HG03060 (cell line): ENCODE measurements around the gene PLXNA4.

Source experiments
- ATAC-seq: cut with Tn5 transposase; IDR thresholded peaks from one replicate; pipeline ENCODE4 v1.9.1; 2021; ENCODE audit warnings: low read depth, moderate number of reproducible peaks; ENCODE audit not compliant: unreplicated experiment

The PLXNA4 gene

GRCh38 chr7:132373041-132373440, 203.2 kb downstream of the PLXNA4 start:
- ATAC-seq, result no peak

DNA sequence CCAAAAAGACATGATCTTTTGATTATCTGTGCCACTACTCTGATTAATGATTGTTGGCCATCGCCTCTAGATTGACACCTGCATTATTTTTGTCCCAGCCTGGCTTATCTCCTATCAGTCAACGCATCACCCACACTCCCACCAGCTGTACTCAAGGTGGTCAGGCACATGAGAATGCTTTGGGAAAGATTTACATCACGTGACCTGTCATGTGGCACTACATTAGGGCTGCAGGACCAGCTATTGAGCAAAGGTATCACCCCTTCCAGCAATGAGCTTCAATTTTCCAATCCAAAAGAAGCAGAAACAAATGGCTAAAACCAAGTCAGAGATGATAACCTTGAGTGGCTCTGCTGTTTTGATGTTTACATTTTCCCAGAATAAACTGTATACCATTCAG, 204.3 kb downstream of the PLXNA4 start:
- no peak for ATAC-seq

DNA sequence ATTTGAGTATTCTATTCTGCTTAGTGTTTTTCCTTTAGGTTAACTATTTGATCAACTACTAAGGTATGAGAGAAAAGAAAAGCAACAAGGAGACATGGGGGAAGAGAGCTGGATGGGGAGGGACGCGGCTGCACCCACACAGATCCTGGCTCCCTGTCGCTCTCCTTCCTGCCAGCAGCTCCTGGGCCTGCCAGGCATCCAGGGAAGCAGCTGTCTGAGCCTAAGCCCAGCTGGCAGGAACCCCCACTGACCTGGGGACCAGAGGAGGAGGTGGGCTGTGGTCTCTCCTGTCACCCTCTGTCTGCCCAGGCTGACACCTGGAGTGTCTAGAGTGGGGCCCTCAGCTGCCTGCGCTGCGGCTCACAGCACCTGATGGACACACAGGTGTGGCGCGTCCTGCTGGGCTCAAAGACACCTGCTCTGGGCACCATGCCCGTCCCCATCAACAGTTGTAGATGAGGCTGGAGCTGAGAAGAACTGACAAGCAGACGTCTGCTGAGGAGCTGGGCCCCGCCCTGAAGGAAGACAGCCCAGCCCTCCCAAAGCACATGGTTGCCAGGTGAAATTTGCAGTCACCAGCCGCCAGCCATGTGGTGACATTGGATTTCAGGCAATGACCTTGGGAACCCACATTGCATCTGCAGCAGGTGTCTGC, 207.9 kb downstream of the PLXNA4 start:
- no peak for ATAC-seq

- no peak for ATAC-seq
Measured at GRCh38 chr7:132367795-132368194, 208.5 kb downstream of the PLXNA4 start.

- ATAC-seq, result no peak
Measured at GRCh38 chr7:132367004-132367403, 209.3 kb downstream of the PLXNA4 start.

GRCh38 chr7:132364226-132364625, 212.0 kb downstream of the PLXNA4 start:
- no peak for ATAC-seq

DNA sequence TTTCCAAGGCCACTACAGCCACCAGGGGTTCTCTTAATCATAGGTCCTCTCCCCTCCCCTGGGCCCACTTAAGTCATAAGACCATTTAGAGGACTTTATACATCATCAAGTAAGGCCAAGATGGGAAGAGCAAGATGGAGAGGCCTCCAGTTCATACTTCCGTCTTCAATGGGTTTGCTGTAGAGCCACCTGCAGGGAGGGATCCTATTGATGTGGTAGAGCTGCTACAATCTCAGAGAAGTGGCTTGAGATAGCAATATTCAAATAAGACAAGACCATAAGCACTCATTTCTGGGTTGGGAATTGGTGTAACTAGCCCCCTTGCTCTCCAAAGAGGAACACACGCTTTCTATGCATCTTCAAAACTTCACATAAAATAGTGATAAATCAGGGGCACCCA, 214.2 kb downstream of the PLXNA4 start:
- ATAC-seq, result no peak

DNA sequence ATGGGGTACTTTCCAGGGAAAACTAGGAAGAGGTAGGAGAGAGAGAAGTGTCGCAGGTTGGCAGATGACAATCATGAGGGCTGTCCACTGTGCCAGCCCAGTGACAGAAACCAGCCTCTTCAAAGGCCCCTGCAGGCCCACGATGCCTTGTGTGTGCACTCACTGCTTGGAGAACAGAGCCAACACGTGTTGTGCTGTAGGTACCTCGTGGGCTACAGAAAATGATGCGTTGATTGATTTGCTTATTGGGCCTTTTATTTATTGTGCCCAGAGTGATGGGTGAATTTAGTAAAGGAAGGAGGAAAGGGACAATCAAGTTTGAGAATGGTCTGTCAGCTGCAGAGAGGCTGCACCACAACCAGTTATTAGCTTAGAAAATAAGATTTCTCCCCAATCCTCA, 215.1 kb downstream of the PLXNA4 start:
- ATAC-seq, result no peak

DNA sequence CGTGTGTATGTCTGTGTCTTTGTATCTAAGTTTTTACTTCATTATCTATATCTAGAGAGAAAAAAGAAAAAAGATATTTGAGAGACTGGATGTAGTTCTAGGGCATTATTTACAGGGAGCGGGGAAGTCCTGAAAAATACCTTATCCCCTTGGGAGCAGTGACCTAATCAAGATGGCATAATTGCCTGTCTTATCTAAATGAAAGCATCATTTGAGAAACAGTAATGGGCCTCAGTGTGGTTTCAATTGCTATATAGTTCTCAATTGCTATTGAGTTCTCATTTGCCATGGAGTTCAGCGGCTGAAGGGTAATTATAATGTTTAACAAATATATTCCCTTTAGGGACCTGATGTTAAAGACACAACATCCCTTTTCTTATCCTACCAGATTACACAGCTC, 216.5 kb downstream of the PLXNA4 start:
- ATAC-seq, result no peak

GRCh38 chr7:132355048-132355447, 221.2 kb downstream of the PLXNA4 start:
- ATAC-seq, result no peak

DNA sequence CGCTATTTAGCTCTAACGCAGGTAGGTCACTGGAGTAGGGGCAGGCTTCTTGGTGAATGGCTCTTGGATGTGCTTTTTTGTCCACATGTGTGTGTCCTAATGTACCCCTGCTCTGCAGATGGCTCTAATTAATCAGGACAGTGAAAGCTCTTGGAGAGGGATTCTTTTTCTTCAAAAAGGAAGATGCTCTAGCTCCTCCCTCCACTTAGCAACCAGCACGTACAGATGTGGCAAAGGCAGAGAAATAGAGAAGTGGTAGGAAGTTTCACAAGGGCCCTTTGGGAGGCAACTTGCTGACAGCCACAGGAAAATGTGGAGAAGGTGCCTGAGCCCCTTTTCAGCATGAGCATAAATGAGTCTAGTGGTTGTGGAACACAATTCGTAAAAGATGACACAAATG, 221.7 kb downstream of the PLXNA4 start:
- no peak for ATAC-seq

DNA sequence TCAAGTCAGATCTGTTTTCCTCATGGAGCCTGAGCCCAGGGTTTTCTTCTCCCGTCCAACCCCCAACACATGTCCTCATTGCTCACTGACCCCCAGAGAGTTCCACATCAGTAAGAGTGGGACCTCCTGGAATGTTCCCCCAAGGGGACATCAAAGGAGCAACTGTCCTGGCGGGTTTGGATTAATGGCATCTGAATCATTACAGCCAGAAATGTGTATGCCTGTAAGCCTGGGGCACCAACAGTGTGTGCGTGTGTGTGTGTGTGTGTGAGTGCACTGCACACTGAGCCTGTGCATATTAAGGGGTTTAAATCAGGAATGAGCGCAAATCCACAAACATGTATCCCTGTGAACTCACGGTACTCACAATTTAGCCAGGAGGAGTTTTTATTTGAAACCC, 222.3 kb downstream of the PLXNA4 start:
- ATAC-seq, result no peak

- no peak for ATAC-seq
Measured at GRCh38 chr7:132352800-132353199, 223.5 kb downstream of the PLXNA4 start.

GRCh38 chr7:132351954-132352499, 224.2 kb downstream of the PLXNA4 start:
- ATAC-seq, result no peak

- ATAC-seq, result no peak
Measured at GRCh38 chr7:132350741-132351140, 225.5 kb downstream of the PLXNA4 start.

- no peak for ATAC-seq
Measured at GRCh38 chr7:132349075-132349474, 227.2 kb downstream of the PLXNA4 start.

DNA sequence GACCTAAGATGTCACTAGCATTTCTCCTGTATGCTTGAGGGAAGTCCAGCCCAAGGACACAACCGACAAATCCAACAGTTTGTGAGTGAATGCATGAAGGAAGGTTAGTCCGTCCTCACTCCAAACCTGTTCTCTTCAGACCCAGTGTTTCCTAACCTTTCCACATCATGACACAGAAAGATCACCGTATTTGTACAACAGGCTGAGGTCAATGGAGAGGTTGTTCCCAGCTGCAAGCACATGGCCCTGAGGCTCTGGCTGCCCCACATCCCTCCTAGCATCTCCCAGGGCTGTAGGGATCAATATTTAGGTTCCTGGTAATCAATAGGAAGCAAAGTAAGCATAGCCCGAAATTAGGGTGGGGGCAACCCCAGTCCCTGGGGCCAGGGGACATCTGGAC, 227.9 kb downstream of the PLXNA4 start:
- ATAC-seq, result no peak

DNA sequence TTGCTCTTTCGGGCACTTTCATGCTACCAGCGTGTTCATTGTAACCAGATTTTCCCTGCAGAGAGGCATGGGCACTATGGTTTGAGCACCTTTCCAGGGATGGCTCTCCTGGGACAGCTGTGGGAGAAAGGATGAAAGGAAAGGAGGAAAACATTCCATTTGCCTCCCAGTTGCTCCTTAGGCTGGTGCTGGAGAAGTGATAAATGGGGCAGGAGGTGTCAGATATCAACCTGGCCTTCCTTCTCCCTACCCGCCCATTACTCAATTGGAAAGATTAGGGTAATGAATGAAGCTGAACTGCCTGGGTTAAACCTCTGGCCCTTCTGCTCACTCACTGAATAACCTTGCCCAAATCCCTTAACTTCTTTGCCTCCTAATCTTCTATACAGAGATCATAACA, 228.4 kb downstream of the PLXNA4 start:
- no peak for ATAC-seq

- no peak for ATAC-seq
Measured at GRCh38 chr7:132347123-132347522, 229.1 kb downstream of the PLXNA4 start.

- no peak for ATAC-seq
Measured at GRCh38 chr7:132345543-132346129, 230.6 kb downstream of the PLXNA4 start.

GRCh38 chr7:132345030-132345429, 231.2 kb downstream of the PLXNA4 start:
- ATAC-seq, result no peak

DNA sequence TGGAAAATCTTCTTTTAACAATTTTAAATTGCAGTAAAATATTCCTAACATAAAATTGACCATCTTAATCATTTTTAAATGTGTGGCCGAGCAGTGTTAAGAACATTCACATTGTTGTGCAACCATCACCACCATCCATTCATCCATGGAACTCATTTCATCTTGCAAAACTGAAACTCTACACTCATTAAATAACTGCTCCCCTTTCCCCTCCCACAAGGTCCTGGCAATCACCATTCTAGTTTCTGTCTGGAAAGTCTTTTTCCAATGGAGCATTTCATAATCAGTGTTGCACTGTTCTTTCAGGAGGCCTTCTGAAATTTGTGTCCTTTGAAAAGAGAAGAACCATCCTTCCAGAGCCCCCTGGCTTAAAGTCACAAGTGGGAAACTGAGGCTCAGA, 233.1 kb downstream of the PLXNA4 start:
- no peak for ATAC-seq
